Muscle layer of duodenum (tissue), 2 donors: ENCODE measurements around the gene CAPN15.

ENCODE experiments used
- H3K27ac ChIP-seq: one replicate; pipeline ENCODE4 v1.7.0; 2013; ENCODE audit warnings: mild to moderate bottlenecking, low read length
- H3K27me3 ChIP-seq: one replicate; pipeline ENCODE4 v1.7.0; 2013; ENCODE audit warnings: low read depth, mild to moderate bottlenecking, control low read depth, low read length
- H3K36me3 ChIP-seq, 2 donors: one replicate each; pipeline ENCODE4 v1.7.0; 2013; ENCODE audit warnings: low read length in 2 of 2, control low read depth in 1 of 2, mild to moderate bottlenecking in 1 of 2; ENCODE audit not compliant: insufficient read depth in 2 of 2, control insufficient read depth in 1 of 2
- H3K4me1 ChIP-seq, 2 donors: one replicate each; pipeline ENCODE4 v1.7.0; 2013; ENCODE audit warnings: low read length in 2 of 2, mild to moderate bottlenecking in 2 of 2, control low read depth in 1 of 2, moderate library complexity in 1 of 2; ENCODE audit not compliant: insufficient read depth in 2 of 2, control insufficient read depth in 1 of 2
- H3K4me3 ChIP-seq, 2 donors: one replicate each; pipeline ENCODE4 v1.7.0; 2013; ENCODE audit warnings: low read length in 2 of 2, low read depth in 1 of 2, mild to moderate bottlenecking in 1 of 2
- H3K9me3 ChIP-seq, 2 donors: one replicate each; pipeline ENCODE4 v1.7.0; 2013; ENCODE audit warnings: low read length in 2 of 2, control low read depth in 1 of 2, mild to moderate bottlenecking in 1 of 2; ENCODE audit not compliant: control insufficient read depth in 1 of 2
- donor health status: healthy.

CAPN15 gene

DNA sequence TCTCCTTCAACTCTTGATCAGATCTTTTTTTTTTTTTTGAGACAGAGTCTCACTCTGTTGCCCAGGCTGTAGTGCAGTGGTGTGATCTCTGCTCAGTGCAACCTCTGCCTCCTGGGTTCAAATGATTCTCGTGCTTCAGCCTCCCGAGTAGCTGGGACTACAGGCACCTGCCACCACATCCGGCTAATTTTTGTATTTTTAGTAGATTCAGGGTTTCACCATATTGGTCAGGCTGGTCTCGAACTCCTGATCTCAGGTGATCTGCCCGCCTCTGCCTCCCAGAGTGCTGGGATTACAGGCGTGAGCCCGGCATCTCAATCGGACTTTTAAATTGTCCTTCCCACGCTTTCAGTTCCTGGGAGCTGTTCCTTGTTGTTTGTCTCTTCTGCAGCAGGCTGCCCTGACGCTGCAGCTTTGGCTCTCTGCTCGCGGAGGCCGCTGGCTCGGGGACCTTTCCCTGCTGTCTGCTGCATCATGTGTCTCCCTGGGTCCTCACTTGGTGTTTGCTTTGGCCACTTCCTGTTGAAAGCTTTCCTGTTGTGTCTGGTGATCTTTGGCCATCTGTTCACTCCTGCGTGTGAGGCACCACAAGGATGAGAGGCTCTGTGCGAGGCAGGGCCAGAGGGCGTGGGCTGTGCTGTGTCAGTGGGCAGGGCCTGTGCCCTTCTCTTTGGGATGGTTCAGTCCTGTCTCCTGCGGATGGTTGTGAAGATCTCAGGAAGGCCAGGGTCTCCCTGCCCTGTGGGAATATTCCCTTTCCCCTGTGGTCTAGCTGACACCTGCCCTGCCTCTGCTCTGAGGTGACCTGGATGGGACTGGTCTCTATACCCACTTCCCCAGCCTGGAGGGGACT is 18.4 kb upstream of the CAPN15 start:
- no peaks in the 10 kb centered on the region for H3K9me3 ChIP-seq
- no peaks in the 10 kb centered on the region for H3K4me1 ChIP-seq
- H3K4me3 ChIP-seq, result no peak overlapping the region
- H3K27me3 ChIP-seq, result no peaks in the 10 kb centered on the region
- peaks cover 4 to 26% of the 10 kb centered on the region in 2 donors for H3K36me3 ChIP-seq
- no peak overlapping the region for H3K27ac ChIP-seq

DNA sequence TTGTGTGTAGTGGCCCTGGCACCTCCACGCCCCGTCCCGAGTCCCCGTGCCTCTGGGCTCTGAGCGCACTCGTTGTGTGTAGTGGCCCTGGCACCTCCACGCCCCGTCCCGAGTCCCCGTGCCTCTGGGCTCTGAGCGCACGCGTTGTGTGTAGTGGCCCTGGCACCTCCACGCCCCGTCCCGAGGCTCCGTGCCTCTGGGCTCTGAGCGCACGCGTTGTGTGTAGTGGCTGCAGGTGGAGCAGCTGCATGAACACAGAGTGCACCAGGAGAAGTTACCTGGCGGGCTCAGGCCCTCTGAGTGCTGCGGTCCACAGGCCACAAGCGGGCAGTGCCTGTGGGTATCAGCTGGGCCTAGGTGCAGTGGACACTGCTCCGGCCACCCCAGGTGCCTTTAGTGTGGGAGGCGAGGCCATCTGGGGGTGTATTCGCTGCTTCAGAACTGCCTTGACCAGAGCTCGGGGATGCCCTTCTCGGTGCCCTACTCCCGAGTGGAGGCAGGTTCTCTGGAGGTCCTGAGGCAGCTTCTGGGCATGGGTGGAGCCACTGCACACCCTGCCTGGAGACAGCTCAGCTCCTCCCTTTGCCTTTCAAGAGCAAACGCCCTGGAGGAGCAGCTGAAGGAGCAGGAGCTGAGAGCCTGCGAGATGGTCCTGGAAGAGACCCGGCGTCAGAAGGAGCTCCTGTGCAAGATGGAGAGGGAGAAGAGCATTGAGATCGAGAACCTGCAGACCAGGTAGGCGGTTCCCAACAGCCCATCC is 17.3 kb upstream of the CAPN15 start:
- Histone ChIP-seq H3K27me3 (no peaks in the 10 kb centered on the region), H3K4me3 (no peak overlapping the region), H3K36me3 (peaks cover 4 to 28% of the 10 kb centered on the region in 2 donors), H3K9me3 (no peaks in the 10 kb centered on the region), H3K4me1 (no peaks in the 10 kb centered on the region), H3K27ac (no peak overlapping the region)

DNA sequence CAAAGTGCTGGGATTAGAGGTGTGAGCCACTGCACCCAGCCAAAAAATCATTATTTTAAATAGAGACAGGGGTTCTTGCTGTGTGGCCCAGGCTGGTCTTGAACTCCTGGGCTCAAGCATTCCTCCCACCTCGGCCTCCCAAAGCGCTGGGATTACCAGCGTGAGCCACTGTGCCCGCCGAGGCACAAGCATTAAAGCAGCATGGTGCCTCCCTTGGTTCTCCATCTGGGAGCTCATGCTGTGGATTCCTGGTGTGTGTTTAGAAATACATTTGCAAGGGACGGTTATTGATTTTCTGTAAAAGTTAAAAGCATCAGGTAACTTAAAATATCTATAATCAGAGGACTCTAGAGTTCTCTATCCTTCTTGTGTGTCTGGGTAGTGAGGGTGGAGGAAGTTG is 14.7 kb upstream of the CAPN15 start:
- Histone ChIP-seq H3K27ac (no peak overlapping the region), H3K36me3 (peaks cover 0 to 23% of the 10 kb centered on the region in 2 donors), H3K27me3 (no peaks in the 10 kb centered on the region), H3K4me3 (no peak overlapping the region), H3K9me3 (no peaks in the 10 kb centered on the region), H3K4me1 (no peaks in the 10 kb centered on the region)

DNA sequence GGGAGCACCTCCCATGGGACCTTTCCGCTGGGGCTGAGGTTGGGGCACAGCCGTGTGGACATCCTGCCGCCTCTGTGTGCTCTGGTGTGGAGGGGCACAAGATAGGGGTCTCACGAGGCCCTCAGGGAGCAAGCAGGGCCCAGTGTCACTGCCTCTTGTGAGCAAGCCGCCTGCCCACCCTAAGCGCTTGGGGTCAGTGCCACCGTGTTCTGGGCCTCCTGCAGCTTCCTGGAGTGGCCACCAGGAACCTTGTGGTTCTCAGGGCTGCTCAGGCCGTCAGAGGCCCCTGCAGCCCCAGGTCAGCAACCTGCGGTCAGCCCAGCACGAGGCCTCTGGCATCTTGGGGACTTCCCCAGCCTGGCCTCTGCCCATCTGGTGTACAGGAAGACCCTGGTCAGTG is 13.6 kb upstream of the CAPN15 start:
- no peak overlapping the region for H3K27ac ChIP-seq
- H3K36me3 ChIP-seq, result peaks cover 0 to 25% of the 10 kb centered on the region in 2 donors
- no peaks in the 10 kb centered on the region for H3K9me3 ChIP-seq
- H3K4me1 ChIP-seq, result no peaks in the 10 kb centered on the region
- H3K27me3 ChIP-seq, result no peaks in the 10 kb centered on the region
- no peak overlapping the region for H3K4me3 ChIP-seq

DNA sequence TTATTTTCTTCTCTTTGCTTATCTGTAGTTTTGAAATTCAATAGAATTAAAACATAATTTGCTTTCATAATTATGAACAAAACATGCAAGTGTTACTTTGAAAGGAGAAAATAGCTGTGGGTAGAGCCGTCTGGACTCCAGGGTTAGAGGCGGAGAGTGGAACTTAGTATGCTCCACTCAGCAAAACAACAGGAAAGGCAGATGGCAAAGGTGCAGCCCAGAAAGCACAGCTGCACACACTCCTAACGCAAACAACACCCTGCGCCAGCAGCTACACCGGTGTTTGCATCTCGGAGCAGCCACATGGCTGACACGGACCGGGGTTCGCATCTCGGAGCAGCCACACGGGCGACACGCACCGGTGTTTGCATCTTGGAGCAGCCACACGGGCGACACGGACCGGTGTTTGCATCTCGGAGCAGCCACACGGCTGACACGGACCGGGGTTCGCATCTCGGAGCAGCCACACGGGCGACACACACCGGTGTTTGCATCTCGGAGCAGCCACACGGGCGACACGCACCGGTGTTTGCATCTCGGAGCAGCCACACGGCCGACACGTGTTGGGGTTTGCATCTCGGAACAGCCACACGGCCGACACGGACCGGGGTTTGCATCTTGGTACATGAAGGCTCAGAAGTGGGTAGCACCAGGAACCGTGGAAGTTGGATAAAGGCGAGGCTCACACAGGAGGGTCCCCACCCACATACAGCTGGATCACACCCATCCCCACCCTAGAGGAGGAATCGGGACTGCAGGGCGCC is 12.2 kb upstream of the CAPN15 start:
- H3K27ac ChIP-seq, result no peak overlapping the region
- H3K36me3 ChIP-seq, result peaks cover 2 to 37% of the 10 kb centered on the region in 2 donors
- no peaks in the 10 kb centered on the region for H3K9me3 ChIP-seq
- no peaks in the 10 kb centered on the region for H3K4me1 ChIP-seq
- H3K4me3 ChIP-seq, result no peak overlapping the region
- H3K27me3 ChIP-seq, result no peaks in the 10 kb centered on the region

DNA sequence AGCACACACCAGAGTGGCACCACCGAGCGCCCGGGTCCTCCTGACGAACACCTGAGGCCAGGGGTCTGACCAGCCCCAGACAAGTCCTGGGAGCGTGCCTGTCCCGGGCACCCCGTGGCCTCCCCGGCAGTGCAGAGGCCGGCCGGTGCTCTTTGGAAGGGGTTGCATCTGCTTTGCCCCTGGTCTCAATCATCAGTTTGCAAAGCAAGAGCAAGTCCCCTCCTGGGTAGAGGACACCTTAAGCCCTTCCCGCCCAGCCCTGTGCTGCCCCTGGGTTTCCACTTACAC is 11.6 kb upstream of the CAPN15 start:
- Histone ChIP-seq H3K4me3 (no peak overlapping the region), H3K4me1 (no peaks in the 10 kb centered on the region), H3K9me3 (no peaks in the 10 kb centered on the region), H3K27ac (no peak overlapping the region), H3K36me3 (peaks cover 6 to 39% of the 10 kb centered on the region in 2 donors), H3K27me3 (no peaks in the 10 kb centered on the region)

DNA sequence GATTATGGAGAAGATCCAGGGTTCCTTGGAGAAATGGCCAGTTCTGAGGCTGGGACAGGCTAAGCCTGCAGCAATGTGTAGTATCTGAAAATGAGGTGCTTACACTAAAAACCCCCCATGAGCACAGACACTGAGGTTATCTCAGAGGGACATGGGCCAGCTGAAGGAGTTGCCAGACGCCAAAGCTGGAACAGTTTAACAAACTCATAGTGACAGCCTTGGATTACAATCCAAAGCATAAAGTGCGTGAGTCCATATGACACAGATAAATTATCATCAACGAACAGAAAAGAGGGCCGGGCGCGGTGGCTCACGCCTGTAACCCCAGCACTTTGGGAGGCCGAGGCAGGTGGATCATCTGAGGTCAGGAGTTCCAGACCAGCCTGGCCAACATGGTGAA is 11.2 kb upstream of the CAPN15 start:
- H3K27ac ChIP-seq, result no peak overlapping the region
- no peaks in the 10 kb centered on the region for H3K27me3 ChIP-seq
- H3K9me3 ChIP-seq, result no peaks in the 10 kb centered on the region
- no peaks in the 10 kb centered on the region for H3K4me1 ChIP-seq
- H3K4me3 ChIP-seq, result no peak overlapping the region
- H3K36me3 ChIP-seq, result peaks cover 6 to 43% of the 10 kb centered on the region in 2 donors

DNA sequence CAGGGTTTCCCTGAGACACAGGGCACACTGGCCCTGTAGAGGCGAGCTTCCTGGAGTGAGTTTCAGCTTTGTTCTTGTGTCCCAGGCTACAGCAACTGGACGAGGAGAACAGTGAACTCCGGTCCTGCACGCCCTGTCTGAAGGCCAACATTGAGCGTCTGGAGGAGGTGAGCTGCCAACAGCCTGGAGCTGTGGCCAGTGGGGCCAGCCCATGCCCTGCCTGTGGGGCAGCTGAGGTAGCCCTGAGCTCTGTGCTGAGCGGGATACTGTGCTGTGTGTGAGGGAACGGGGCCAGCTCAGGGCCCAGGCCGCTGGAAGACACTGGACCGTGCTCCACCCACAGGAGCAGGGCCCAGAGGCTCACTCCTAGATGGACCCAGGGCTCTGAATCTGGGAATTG is 8.7 kb upstream of the CAPN15 start:
- no peak overlapping the region for H3K4me3 ChIP-seq
- peaks cover 6 to 43% of the 10 kb centered on the region in 2 donors for H3K36me3 ChIP-seq
- no peaks in the 10 kb centered on the region for H3K27me3 ChIP-seq
- H3K9me3 ChIP-seq, result no peaks in the 10 kb centered on the region
- H3K4me1 ChIP-seq, result no peaks in the 10 kb centered on the region
- no peak overlapping the region for H3K27ac ChIP-seq

DNA sequence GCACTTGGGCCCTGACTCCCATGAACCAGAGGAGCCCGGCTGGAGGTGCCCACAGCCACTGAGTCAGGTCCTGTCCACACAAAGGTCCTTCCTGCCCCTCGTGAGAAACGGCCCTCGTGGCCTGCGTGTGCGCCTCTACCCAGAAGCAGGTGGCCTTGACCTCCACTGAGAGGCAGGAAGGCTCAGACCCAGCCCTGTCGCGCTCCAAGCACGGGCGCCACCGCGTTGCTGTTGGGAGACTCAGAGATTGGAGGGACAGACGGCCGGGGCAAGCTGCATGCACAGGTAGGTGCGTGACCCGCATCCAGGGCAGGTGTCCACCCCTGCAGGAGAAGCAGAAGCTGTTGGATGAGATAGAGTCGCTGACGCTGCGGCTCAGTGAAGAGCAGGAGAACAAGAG is 8.1 kb upstream of the CAPN15 start:
- Histone ChIP-seq H3K36me3 (peaks cover 6 to 43% of the 10 kb centered on the region in 2 donors), H3K4me3 (no peak overlapping the region), H3K4me1 (no peaks in the 10 kb centered on the region)

DNA sequence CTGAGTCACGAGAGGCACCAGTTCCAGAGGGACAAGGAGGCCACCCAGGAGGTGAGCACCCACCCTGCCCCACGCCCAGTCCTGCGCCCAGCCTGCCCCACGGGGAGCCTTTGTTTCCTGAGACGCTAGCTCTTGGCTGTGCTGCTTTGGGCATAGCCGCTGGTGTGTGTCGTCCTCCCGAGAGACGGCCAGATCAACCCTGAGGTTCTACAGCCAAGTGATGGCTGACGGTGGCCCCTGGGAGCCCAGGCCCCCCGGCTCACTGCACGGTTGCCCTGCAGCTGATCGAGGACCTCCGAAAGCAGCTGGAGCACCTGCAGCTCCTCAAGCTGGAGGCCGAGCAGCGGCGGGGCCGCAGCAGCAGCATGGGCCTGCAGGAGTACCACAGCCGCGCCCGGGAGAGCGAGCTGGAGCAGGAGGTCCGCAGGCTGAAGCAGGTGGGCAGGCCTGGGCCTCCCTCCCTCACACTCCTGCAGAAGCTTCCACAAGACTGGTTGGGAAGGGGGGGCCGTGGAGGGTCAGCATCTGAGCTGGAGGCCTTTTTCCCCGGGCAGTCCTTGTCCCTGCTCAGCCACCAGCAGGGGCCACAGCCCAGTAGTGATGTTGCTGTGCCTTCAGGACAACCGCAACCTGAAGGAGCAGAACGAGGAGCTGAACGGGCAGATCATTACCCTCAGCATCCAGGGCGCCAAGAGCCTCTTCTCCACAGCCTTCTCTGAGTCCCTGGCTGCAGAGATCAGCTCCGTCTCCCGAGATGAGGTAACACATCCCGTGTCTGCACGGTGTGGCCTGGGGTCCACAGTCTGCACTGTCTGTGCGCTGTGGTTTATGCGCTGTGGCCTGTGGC is 7.4 kb upstream of the CAPN15 start:
- Histone ChIP-seq H3K4me1 (no peaks in the 10 kb centered on the region), H3K36me3 (peaks cover 6 to 39% of the 10 kb centered on the region in 2 donors)

More for the DNA sequence above, 8.1 kb upstream of the CAPN15 start:
- Histone ChIP-seq H3K27ac (no peak overlapping the region), H3K27me3 (no peaks in the 10 kb centered on the region), H3K9me3 (no peaks in the 10 kb centered on the region)

More for the DNA sequence above, 7.4 kb upstream of the CAPN15 start:
- Histone ChIP-seq H3K4me3 (no peak overlapping the region), H3K9me3 (no peaks in the 10 kb centered on the region), H3K27ac (no peak overlapping the region), H3K27me3 (no peaks in the 10 kb centered on the region)
